Skeletal muscle satellite cell (primary cell): ENCODE results near the gene NPEPL1.

Experiments used
- H3K27me3 ChIP-seq: 2 replicates; pipeline ENCODE4 v1.7.0; 2013; ENCODE audit warnings: low read length; ENCODE audit not compliant: control insufficient read depth, insufficient read depth
- H3K36me3 ChIP-seq: 2 replicates; pipeline ENCODE4 v1.7.0; 2013; ENCODE audit warnings: mild to moderate bottlenecking, control low read depth, low read length; ENCODE audit not compliant: insufficient read depth
- H3K4me1 ChIP-seq: 2 replicates; pipeline ENCODE4 v1.7.0; 2013; ENCODE audit warnings: low read length; ENCODE audit not compliant: control insufficient read depth, insufficient read depth
- H3K4me2 ChIP-seq: 2 replicates; pipeline ENCODE4 v1.7.0; 2013; ENCODE audit warnings: mild to moderate bottlenecking, low read length
- H3K4me3 ChIP-seq: 2 replicates; pipeline ENCODE4 v1.7.0; 2013; ENCODE audit warnings: low read length
- H3K9ac ChIP-seq: 2 replicates; pipeline ENCODE4 v1.7.0; 2013; ENCODE audit warnings: mild to moderate bottlenecking, low read depth, low read length, moderate library complexity
- H3K9me3 ChIP-seq: replicated peaks from 2 replicates; pipeline ENCODE4 v1.7.0; 2013; ENCODE audit warnings: mild to moderate bottlenecking, control low read depth, low read length

NPEPL1 gene

GRCh38 chr20:58698741-58699622 lies 6.4 kb downstream of the NPEPL1 start:
- peaks cover 73% of the 10 kb centered on the region for H3K36me3 ChIP-seq
- no peaks in the 10 kb centered on the region for H3K27me3 ChIP-seq
- no peak overlapping the region for H3K4me3 ChIP-seq
- H3K4me2 ChIP-seq: no peak overlapping the region
- H3K9ac ChIP-seq: no peak overlapping the region
- no peaks in the 10 kb centered on the region for H3K9me3 ChIP-seq
- H3K4me1 ChIP-seq: peaks cover 8% of the 10 kb centered on the region

GRCh38 chr20:58699623-58700107 lies 7.1 kb downstream of the NPEPL1 start:
- no peak overlapping the region for H3K4me2 ChIP-seq
- H3K4me3 ChIP-seq: no peak overlapping the region
- no peak overlapping the region for H3K9ac ChIP-seq
- H3K9me3 ChIP-seq: no peaks in the 10 kb centered on the region
- H3K4me1 ChIP-seq: peaks cover 1% of the 10 kb centered on the region
- no peaks in the 10 kb centered on the region for H3K27me3 ChIP-seq
- peaks cover 76% of the 10 kb centered on the region for H3K36me3 ChIP-seq

- H3K9ac ChIP-seq: no peak overlapping the region
- no peaks in the 10 kb centered on the region for H3K4me1 ChIP-seq
- H3K9me3 ChIP-seq: no peaks in the 10 kb centered on the region
- H3K4me2 ChIP-seq: no peak overlapping the region
- peaks cover 77% of the 10 kb centered on the region for H3K36me3 ChIP-seq
- H3K4me3 ChIP-seq: no peak overlapping the region
- no peaks in the 10 kb centered on the region for H3K27me3 ChIP-seq
Measured at GRCh38 chr20:58700121-58700821, 7.7 kb downstream of the NPEPL1 start.

- Histone ChIP-seq H3K4me2 (no peak overlapping the region), H3K9ac (no peak overlapping the region), H3K4me3 (no peak overlapping the region), H3K27me3 (no peaks in the 10 kb centered on the region), H3K9me3 (no peaks in the 10 kb centered on the region), H3K36me3 (peaks cover 79% of the 10 kb centered on the region), H3K4me1 (no peaks in the 10 kb centered on the region)
Measured at GRCh38 chr20:58700823-58701222, 8.2 kb downstream of the NPEPL1 start.

- no peaks in the 10 kb centered on the region for H3K4me1 ChIP-seq
- peaks cover 74% of the 10 kb centered on the region for H3K36me3 ChIP-seq
- no peaks in the 10 kb centered on the region for H3K9me3 ChIP-seq
- no peak overlapping the region for H3K4me3 ChIP-seq
- H3K9ac ChIP-seq: no peak overlapping the region
- no peaks in the 10 kb centered on the region for H3K27me3 ChIP-seq
- H3K4me2 ChIP-seq: no peak overlapping the region
Measured at GRCh38 chr20:58701431-58702160, 9.0 kb downstream of the NPEPL1 start.

GRCh38 chr20:58702161-58702510 lies 9.5 kb downstream of the NPEPL1 start:
- H3K4me2 ChIP-seq: no peak overlapping the region
- no peaks in the 10 kb centered on the region for H3K4me1 ChIP-seq
- no peak overlapping the region for H3K9ac ChIP-seq
- H3K27me3 ChIP-seq: no peaks in the 10 kb centered on the region
- peaks cover 68% of the 10 kb centered on the region for H3K36me3 ChIP-seq
- H3K9me3 ChIP-seq: no peaks in the 10 kb centered on the region
- H3K4me3 ChIP-seq: no peak overlapping the region

GRCh38 chr20:58702859-58703648 lies 10.5 kb downstream of the NPEPL1 start:
- Histone ChIP-seq H3K4me1 (no peaks in the 10 kb centered on the region), H3K27me3 (no peaks in the 10 kb centered on the region), H3K36me3 (peaks cover 60% of the 10 kb centered on the region), H3K4me2 (no peak overlapping the region), H3K4me3 (no peak overlapping the region), H3K9me3 (no peaks in the 10 kb centered on the region), H3K9ac (no peak overlapping the region)

GRCh38 chr20:58703765-58704371 lies 11.3 kb downstream of the NPEPL1 start:
- H3K36me3 ChIP-seq: peaks cover 53% of the 10 kb centered on the region
- H3K4me1 ChIP-seq: no peaks in the 10 kb centered on the region
- H3K27me3 ChIP-seq: no peaks in the 10 kb centered on the region
- no peaks in the 10 kb centered on the region for H3K9me3 ChIP-seq
- H3K4me3 ChIP-seq: no peak overlapping the region
- no peak overlapping the region for H3K9ac ChIP-seq
- no peak overlapping the region for H3K4me2 ChIP-seq

GRCh38 chr20:58705208-58705926 lies 12.8 kb downstream of the NPEPL1 start:
- Histone ChIP-seq H3K4me3 (no peak overlapping the region), H3K4me2 (no peak overlapping the region), H3K36me3 (peaks cover 39% of the 10 kb centered on the region), H3K9ac (no peak overlapping the region), H3K27me3 (no peaks in the 10 kb centered on the region), H3K4me1 (no peaks in the 10 kb centered on the region), H3K9me3 (no peaks in the 10 kb centered on the region)

- Histone ChIP-seq H3K4me1 (no peaks in the 10 kb centered on the region), H3K4me3 (no peak overlapping the region), H3K9me3 (no peaks in the 10 kb centered on the region), H3K9ac (no peak overlapping the region), H3K27me3 (no peaks in the 10 kb centered on the region), H3K36me3 (peaks cover 37% of the 10 kb centered on the region), H3K4me2 (no peak overlapping the region)
Measured at GRCh38 chr20:58706150-58706892, 13.7 kb downstream of the NPEPL1 start.
